Activated CD4-positive, alpha-beta memory T cell treated with anti-CD3 and anti-CD28 coated beads, Interleukin-2, amount 10 ng/mL, durations not matched to agents 7 days and 5 days (primary cell): Measurements from ENCODE around the gene KREMEN2. TPM values are rescaled to one million over a fixed set of nuclear protein-coding genes. Genes with fewer than 3 reads are reported as not detected.

Experiments used
- CTCF ChIA-PET: fragments of 350-600 bp; sonication (Branson Sonifier 250); formaldehyde crosslinking; loops from one replicate; lab custom pipeline; 2021; ENCODE audit warnings: antibody characterized with exemption, inconsistent platforms; lab: Charles Lee
- POLR2A ChIA-PET: fragments of 350-600 bp; sonication (Branson Sonifier 250); formaldehyde crosslinking; loops from one replicate; lab custom pipeline; 2021; ENCODE audit warnings: antibody characterized with exemption; lab: Charles Lee
- DNase-seq: peaks from one replicate; pipeline ENCODE4 v3.0.0-alpha.2; 2020
- H3K27ac Mint-ChIP-seq: one replicate; pipeline ENCODE4 v1.8.0; 2021; ENCODE audit warnings: mild to moderate bottlenecking, mixed read lengths
- H3K27me3 Mint-ChIP-seq: one replicate; pipeline ENCODE4 v1.8.0; 2021; ENCODE audit warnings: mixed read lengths
- H3K36me3 Mint-ChIP-seq: one replicate; pipeline ENCODE4 v1.8.0; 2021; ENCODE audit warnings: low read depth, mixed read lengths
- H3K4me1 Mint-ChIP-seq: one replicate; pipeline ENCODE4 v1.8.0; 2021; ENCODE audit warnings: mixed read lengths
- H3K4me3 Mint-ChIP-seq: one replicate; pipeline ENCODE4 v1.8.0; 2021; ENCODE audit warnings: mild to moderate bottlenecking, mixed read lengths
- H3K9me3 Mint-ChIP-seq: one replicate; pipeline ENCODE4 v1.8.0; 2021; ENCODE audit warnings: mixed read lengths
- total RNA-seq, 2 experiments: library from RNA; stranded (reverse); gene quantifications; one replicate each; pipeline ENCODE4 v1.2.3, GENCODE V29; 2021

The KREMEN2 gene
- total RNA-seq, 2 experiments from 2014 or later: not detected

GRCh38 chr16:2976201-2976600, 12.1 kb downstream of the KREMEN2 start:
- H3K27ac Mint-ChIP-seq: no peak overlapping the region
- H3K4me3 Mint-ChIP-seq: no peak overlapping the region
- POLR2A ChIA-PET: interaction anchor here (2.6 kb wide), 1 partner anchor 11 kb away, joined by 7 read pairs; no protein-coding TSS in a partner anchor
- no peak for DNase-seq
- H3K36me3 Mint-ChIP-seq: peaks cover 39% of the 10 kb centered on the region
- H3K27me3 Mint-ChIP-seq: no peaks in the 10 kb centered on the region
- H3K9me3 Mint-ChIP-seq: no peaks in the 10 kb centered on the region
- peaks cover 32% of the 10 kb centered on the region for H3K4me1 Mint-ChIP-seq
- CTCF ChIA-PET: interaction anchor here (0.5 kb wide), 1 partner anchor 58 kb away, joined by 4 read pairs; no protein-coding TSS in a partner anchor

- Mint-ChIP-seq H3K9me3 (no peaks in the 10 kb centered on the region), H3K4me1 (peaks cover 34% of the 10 kb centered on the region), H3K36me3 (peaks cover 37% of the 10 kb centered on the region), H3K27me3 (no peaks in the 10 kb centered on the region), H3K4me3 (no peak overlapping the region), H3K27ac (no peak overlapping the region)
- POLR2A ChIA-PET: interaction anchor here (2.6 kb wide), 1 partner anchor 11 kb away, joined by 7 read pairs; no protein-coding TSS in a partner anchor
- no peak for DNase-seq
- CTCF ChIA-PET: no interaction called here
Observed at GRCh38 chr16:2976673-2977072, 12.6 kb downstream of the KREMEN2 start.

- peaks cover 33% of the 10 kb centered on the region for H3K4me1 Mint-ChIP-seq
- peaks cover 29% of the 10 kb centered on the region for H3K36me3 Mint-ChIP-seq
- no peaks in the 10 kb centered on the region for H3K9me3 Mint-ChIP-seq
- DNase-seq: no peak
- H3K27me3 Mint-ChIP-seq: no peaks in the 10 kb centered on the region
- POLR2A ChIA-PET: interaction anchor here (0.7 to 4.7 kb wide), 3 partner anchors 7 to 225 kb away, joined by 3 to 107 read pairs (median 7); partner anchors contain the start of genes PAQR4 and SRRM2
- H3K4me3 Mint-ChIP-seq: no peak overlapping the region
- no peak overlapping the region for H3K27ac Mint-ChIP-seq
- CTCF ChIA-PET: interaction anchor here (1.4 to 4.7 kb wide), 3 partner anchors 8 to 152 kb away, joined by 4 to 31 read pairs (median 6); partner anchors contain the start of gene PAQR4
Observed at GRCh38 chr16:2977440-2977839, 13.4 kb downstream of the KREMEN2 start.

GRCh38 chr16:2979669-2980226, 15.7 kb downstream of the KREMEN2 start:
- Mint-ChIP-seq H3K36me3 (peaks cover 25% of the 10 kb centered on the region), H3K4me1 (peaks cover 41% of the 10 kb centered on the region), H3K27ac (peak overlapping the region; percentile 80), H3K4me3 (peak overlapping the region; percentile 88), H3K27me3 (peaks cover 2% of the 10 kb centered on the region), H3K9me3 (no peaks in the 10 kb centered on the region)
- ChIA-PET CTCF (interaction anchor here (0.6 to 4.7 kb wide), 6 partner anchors 10 to 140 kb away, joined by 3 to 31 read pairs (median 6); partner anchors contain the start of genes FLYWCH2 and PAQR4), POLR2A (interaction anchor here (0.6 to 4.7 kb wide), 23 partner anchors 9 to 421 kb away, joined by 3 to 107 read pairs (median 6); partner anchors contain the start of genes HCFC1R1, IL32, KREMEN2 and PAQR4)
- DNase-seq: peak; percentile 46

- DNase-seq: peak; percentile 95
- H3K9me3 Mint-ChIP-seq: no peaks in the 10 kb centered on the region
- peak within 1 kb of the TSS; percentile 80 for H3K27ac Mint-ChIP-seq
- ChIA-PET CTCF (interaction anchor here (0.6 to 4.7 kb wide), 10 partner anchors 8 to 141 kb away, joined by 3 to 31 read pairs (median 4); partner anchors contain the start of genes FLYWCH2 and PAQR4), POLR2A (interaction anchor here (0.6 to 4.7 kb wide), 32 partner anchors 8 to 421 kb away, joined by 3 to 107 read pairs (median 4); partner anchors contain the start of genes FLYWCH2, HCFC1R1, IL32 and KREMEN2)
- peaks cover 2% of the 10 kb centered on the region for H3K27me3 Mint-ChIP-seq
- H3K4me3 Mint-ChIP-seq: peak within 1 kb of the TSS; percentile 88
- H3K4me1 Mint-ChIP-seq: peaks cover 41% of the 10 kb centered on the region
- H3K36me3 Mint-ChIP-seq: peaks cover 25% of the 10 kb centered on the region
Observed at GRCh38 chr16:2980227-2981176, 16.4 kb downstream of the KREMEN2 start, which contains the start of gene PKMYT1. Gene PKMYT1, minus strand, starts transcription at chr16:2980446. Its CDS starts 789 bp downstream, at chr16:2979657.

- ChIA-PET POLR2A (interaction anchor here (0.6 to 4.7 kb wide), 25 partner anchors 10 to 204 kb away, joined by 3 to 107 read pairs (median 5); partner anchors contain the start of genes FLYWCH2, HCFC1R1, IL32 and KREMEN2), CTCF (interaction anchor here (1.5 to 4.7 kb wide), 4 partner anchors 12 to 51 kb away, joined by 3 to 31 read pairs (median 8); partner anchors contain the start of gene PAQR4)
- Mint-ChIP-seq H3K4me3 (peak overlapping the region; percentile 88), H3K27ac (peak overlapping the region; percentile 76), H3K9me3 (no peaks in the 10 kb centered on the region), H3K27me3 (peaks cover 3% of the 10 kb centered on the region), H3K36me3 (peaks cover 18% of the 10 kb centered on the region), H3K4me1 (peaks cover 41% of the 10 kb centered on the region)
- no peak for DNase-seq
Observed at GRCh38 chr16:2981177-2981898, 17.3 kb downstream of the KREMEN2 start.

GRCh38 chr16:2981899-2982250, 17.8 kb downstream of the KREMEN2 start:
- no peak for DNase-seq
- H3K4me1 Mint-ChIP-seq: peaks cover 40% of the 10 kb centered on the region
- H3K27me3 Mint-ChIP-seq: peaks cover 4% of the 10 kb centered on the region
- no peaks in the 10 kb centered on the region for H3K9me3 Mint-ChIP-seq
- CTCF ChIA-PET: interaction anchor here (1.5 to 4.7 kb wide), 3 partner anchors 10 to 46 kb away, joined by 3 to 31 read pairs (median 3); partner anchors contain the start of gene PAQR4
- H3K36me3 Mint-ChIP-seq: peaks cover 16% of the 10 kb centered on the region
- H3K4me3 Mint-ChIP-seq: peak overlapping the region; percentile 64
- peak overlapping the region; percentile 17 for H3K27ac Mint-ChIP-seq
- POLR2A ChIA-PET: interaction anchor here (1.2 to 4.7 kb wide), 7 partner anchors 11 to 99 kb away, joined by 3 to 107 read pairs (median 7); partner anchors contain the start of genes FLYWCH2, KREMEN2 and PAQR4

- H3K27me3 Mint-ChIP-seq: peaks cover 4% of the 10 kb centered on the region
- no peak overlapping the region for H3K27ac Mint-ChIP-seq
- ChIA-PET CTCF (interaction anchor here (0.7 to 2.7 kb wide), 8 partner anchors 10 to 74 kb away, joined by 3 to 11 read pairs (median 3); no protein-coding TSS in a partner anchor), POLR2A (interaction anchor here (0.7 to 3.4 kb wide), 4 partner anchors 12 to 99 kb away, joined by 3 to 29 read pairs (median 4); partner anchors contain the start of genes FLYWCH2 and KREMEN2)
- peaks cover 12% of the 10 kb centered on the region for H3K36me3 Mint-ChIP-seq
- no peak overlapping the region for H3K4me3 Mint-ChIP-seq
- no peaks in the 10 kb centered on the region for H3K9me3 Mint-ChIP-seq
- peaks cover 35% of the 10 kb centered on the region for H3K4me1 Mint-ChIP-seq
- no peak for DNase-seq
Observed at GRCh38 chr16:2982402-2982801, 18.3 kb downstream of the KREMEN2 start.

- Mint-ChIP-seq H3K27ac (no peak overlapping the region), H3K9me3 (no peaks in the 10 kb centered on the region), H3K36me3 (peaks cover 4% of the 10 kb centered on the region), H3K4me1 (peaks cover 27% of the 10 kb centered on the region), H3K4me3 (no peak overlapping the region), H3K27me3 (peaks cover 6% of the 10 kb centered on the region)
- POLR2A ChIA-PET: no interaction called here
- CTCF ChIA-PET: interaction anchor here (0.9 to 2.7 kb wide), 5 partner anchors 11 to 48 kb away, joined by 3 to 11 read pairs (median 4); no protein-coding TSS in a partner anchor
- DNase-seq: peak; percentile 81
Observed at GRCh38 chr16:2983706-2984136, 19.6 kb downstream of the KREMEN2 start.

GRCh38 chr16:2985462-2985861, 21.4 kb downstream of the KREMEN2 start:
- Mint-ChIP-seq H3K27ac (no peak overlapping the region), H3K9me3 (no peaks in the 10 kb centered on the region), H3K4me3 (no peak overlapping the region), H3K36me3 (peaks cover 2% of the 10 kb centered on the region), H3K27me3 (peaks cover 9% of the 10 kb centered on the region), H3K4me1 (peaks cover 23% of the 10 kb centered on the region)
- ChIA-PET POLR2A (no interaction called here), CTCF (no interaction called here)
- no peak for DNase-seq

- Mint-ChIP-seq H3K4me3 (no peak overlapping the region), H3K4me1 (peaks cover 20% of the 10 kb centered on the region), H3K27ac (no peak overlapping the region), H3K9me3 (no peaks in the 10 kb centered on the region), H3K27me3 (peaks cover 10% of the 10 kb centered on the region), H3K36me3 (peaks cover 2% of the 10 kb centered on the region)
- CTCF ChIA-PET: no interaction called here
- POLR2A ChIA-PET: no interaction called here
- no peak for DNase-seq
Observed at GRCh38 chr16:2985893-2986355, 21.8 kb downstream of the KREMEN2 start.
